Panc1 (cell line): ENCODE data around the gene TM4SF4. TPM values are rescaled to one million over a fixed set of nuclear protein-coding genes. Genes with fewer than 3 reads are reported as not detected.

Experiments
- ATAC-seq: fragments of 200-7000 bp; cut with Tn5 transposase; 2 replicates; pipeline ENCODE4 v1.9.1; 2020; ENCODE audit warnings: mild to moderate bottlenecking, moderate library complexity
- BruUV-seq: library from RNA; stranded (reverse); fragments of 400-500 nt; replicated peaks from 2 replicates; lab custom pipeline; 2021; lab: Mats Ljungman, UMichigan
- CTCF ChIA-PET: fragments of 300-600 bp; sonication (Branson Sonifier 250); formaldehyde crosslinking; loops from one replicate; lab custom pipeline; 2022; ENCODE audit warnings: antibody characterized with exemption; lab: Charles Lee
- POLR2A ChIA-PET: fragments of 300-600 bp; sonication (Branson Sonifier 250); formaldehyde crosslinking; loops from one replicate; lab custom pipeline; 2022; ENCODE audit warnings: antibody characterized with exemption; lab: Charles Lee
- DNase-seq: peaks from one replicate; pipeline ENCODE4 v3.0.0-alpha.2; 2010; ENCODE audit warnings: low read depth, low spot score
- H3K27ac ChIP-seq: 2 replicates; pipeline ENCODE4 v1.5.1; 2011; ENCODE audit warnings: mild to moderate bottlenecking, low read length, inconsistent platforms
- H3K27me3 ChIP-seq: fragments of 200-500 bp; sonication (Bioruptor generic); 2 replicates; pipeline ENCODE4 v1.6.0; 2014; ENCODE audit warnings: low read length, inconsistent platforms; ENCODE audit not compliant: control insufficient read depth, insufficient read depth
- H3K36me3 ChIP-seq: fragments of 200-500 bp; sonication (Bioruptor generic); 2 replicates; pipeline ENCODE4 v1.5.1; 2014; ENCODE audit warnings: inconsistent platforms, mild to moderate bottlenecking, low read length, moderate library complexity; ENCODE audit not compliant: control insufficient read depth, insufficient read depth
- H3K4me1 ChIP-seq: 2 replicates; pipeline ENCODE4 v1.5.1; 2011; ENCODE audit warnings: inconsistent platforms, mild to moderate bottlenecking, low read length, moderate library complexity; ENCODE audit not compliant: control insufficient read depth, insufficient read depth
- H3K4me3 ChIP-seq, 2 experiments: 2 replicates each; pipeline ENCODE4 v1.5.1; 2011 to 2012; ENCODE audit warnings: low read depth in 2 of 2, low read length in 2 of 2, mild to moderate bottlenecking in 2 of 2, inconsistent platforms in 1 of 2, moderate library complexity in 1 of 2
- H3K9me3 ChIP-seq: fragments of 200-500 bp; sonication (Bioruptor generic); 2 replicates; pipeline ENCODE4 v1.5.1; 2014; ENCODE audit warnings: low read depth, mild to moderate bottlenecking, inconsistent platforms, low read length, moderate library complexity; ENCODE audit not compliant: control insufficient read depth, insufficient read depth
- CTCF ChIP-seq: fragments of 450-650 bp; IDR thresholded peaks from 2 replicates; pipeline ENCODE4 v1.5.1; 2017; ENCODE audit warnings: mild to moderate bottlenecking
- POLR2AphosphoS5 ChIP-seq: IDR thresholded peaks from 2 replicates; pipeline ENCODE4 v1.6.1; 2012; ENCODE audit warnings: mild to moderate bottlenecking, low read depth, low read length, moderate library complexity
- REST ChIP-seq, 2 experiments: IDR thresholded peaks; 2 replicates each; pipeline ENCODE4 v1.6.1; 2011 to 2012; ENCODE audit warnings: low read depth in 2 of 2, control low read depth in 1 of 2, low read length in 1 of 2, mild to moderate bottlenecking in 1 of 2, moderate library complexity in 1 of 2; ENCODE audit not compliant: insufficient read depth in 1 of 2
- SIN3A ChIP-seq: IDR thresholded peaks from 2 replicates; pipeline ENCODE4 v1.6.1; 2012; ENCODE audit warnings: low read depth, mild to moderate bottlenecking, low read length, moderate library complexity, borderline replicate concordance; ENCODE audit not compliant: insufficient read depth
- TCF7L2 ChIP-seq: IDR thresholded peaks from 2 replicates; pipeline ENCODE4 v1.6.1; 2011; ENCODE audit warnings: mild to moderate bottlenecking, low read depth, low read length, inconsistent platforms
- in situ Hi-C: cut with HindIII; loops from 2 replicates; pipeline ENCODE4 v1.10.0; 2016; ENCODE audit warnings: low sequenced_read_pairs, low pct_unique_long_range_greater_than_20kb
- intact Hi-C: fragments of 100-400 bp; cut with micrococcal nuclease; formaldehyde crosslinking; loops from one replicate; pipeline ENCODE4 v1.10.0; 2022; ENCODE audit not compliant: unreplicated experiment
- total RNA-seq: library from RNA; stranded (reverse); gene quantifications from one replicate; pipeline ENCODE4 v1.2.1, GENCODE V29; 2021; ENCODE audit not compliant: unreplicated experiment

TM4SF4 gene
- total RNA-seq, 1 experiment from 2014 or later, result 0.46 TPM

GRCh38 chr3:149426325-149426724, 48.2 kb upstream of the TM4SF4 start:
- intact Hi-C loops, result no loop called here
- Histone ChIP-seq H3K9me3 (no peaks in the 10 kb centered on the region), H3K4me3 (no peak overlapping the region), H3K4me1 (no peaks in the 10 kb centered on the region), H3K27ac (no peak overlapping the region; the same call in 1 of the 2 replicates), H3K27me3 (no peaks in the 10 kb centered on the region), H3K36me3 (no peaks in the 10 kb centered on the region)
- ChIA-PET CTCF (no interaction called here), POLR2A (no interaction called here)
- no peak for DNase-seq
- in situ Hi-C loops, result no loop called here
- TF ChIP-seq REST (IDR thresholded peaks at IDR 0.05; ENCODE audit: insufficient read depth in 1 of 2, low read depth in 2 of 2, low read length in 1 of 2), result no peak
- no peak for TF ChIP-seq POLR2AphosphoS5
- no peak for TF ChIP-seq TCF7L2
- TF ChIP-seq CTCF, result no peak
- TF ChIP-seq SIN3A, result no peak
- no TSS peak for BruUV-seq
- no peak for ATAC-seq

GRCh38 chr3:149428087-149428486, 46.4 kb upstream of the TM4SF4 start:
- H3K27me3 ChIP-seq, result no peaks in the 10 kb centered on the region
- ChIA-PET POLR2A (interaction anchor here (0.6 kb wide), 1 partner anchor 422 kb away, joined by 4 read pairs; no protein-coding TSS in a partner anchor), CTCF (no interaction called here)
- no peak overlapping the region for H3K4me3 ChIP-seq
- no TSS peak for BruUV-seq
- no peaks in the 10 kb centered on the region for H3K4me1 ChIP-seq
- in situ Hi-C loops, result no loop called here
- no peaks in the 10 kb centered on the region for H3K9me3 ChIP-seq
- H3K36me3 ChIP-seq, result no peaks in the 10 kb centered on the region
- TF ChIP-seq CTCF (no peak), POLR2AphosphoS5 (no peak), TCF7L2 (no peak), SIN3A (no peak), REST (IDR thresholded peaks at IDR 0.05; ENCODE audit: insufficient read depth in 1 of 2, low read depth in 2 of 2, low read length in 1 of 2) (no peak)
- intact Hi-C loops, result no loop called here
- ATAC-seq, result no peak
- DNase-seq, result no peak
- no peak overlapping the region for H3K27ac ChIP-seq
